WTC11 (cell line): Measurements from ENCODE around the gene COPS3.
"Not testable (repeated sequence)": the region's sequence is repeated elsewhere in the genome, so short reads cannot be mapped to it uniquely, and the experiment has no call there.

Experiments used
- TEAD4 ChIP-seq: sonication (generic); formaldehyde crosslinking; IDR thresholded peaks from 2 replicates; pipeline ENCODE4 v1.8.0; 2022; ENCODE audit warnings: mild to moderate bottlenecking, missing genetic modification reagents
- ZBTB21 ChIP-seq: sonication (generic); formaldehyde crosslinking; IDR thresholded peaks from 2 replicates; pipeline ENCODE4 v1.8.1; 2023; ENCODE audit warnings: mild to moderate bottlenecking, missing genetic modification reagents, borderline replicate concordance
- TF ChIP-seq, protein P1 (sequence below): fragments of 200-600 bp; IDR thresholded peaks from 2 replicates; pipeline ENCODE4 v1.8.0; 2022; ENCODE audit warnings: antibody characterized with exemption
- TF ChIP-seq, protein P2 (sequence below): sonication (generic); formaldehyde crosslinking; IDR thresholded peaks from 2 replicates; pipeline ENCODE4 v1.8.1; 2023; ENCODE audit warnings: mild to moderate bottlenecking, missing genetic modification reagents

DNA sequence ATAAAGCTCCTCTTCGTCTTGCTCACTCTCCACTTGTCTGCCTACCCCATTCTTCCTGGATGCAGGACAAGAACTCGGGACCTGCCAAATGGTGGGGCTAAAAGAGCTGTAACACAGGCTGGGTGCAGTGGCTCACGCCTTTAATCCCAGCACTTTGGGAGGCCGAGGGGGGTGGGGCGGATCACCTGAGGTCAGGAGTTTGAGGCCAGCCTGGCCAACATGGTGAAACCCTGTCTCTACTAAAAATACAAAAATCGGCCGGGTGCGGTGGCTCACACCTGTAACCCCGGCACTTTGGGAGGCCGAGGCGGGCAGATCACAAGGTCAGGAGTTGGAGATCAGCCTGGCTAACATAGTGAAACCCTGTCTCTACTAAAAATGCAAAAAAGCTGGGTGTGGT, 20.6 kb upstream of the COPS3 start:
- TF ChIP-seq, protein P1, sequence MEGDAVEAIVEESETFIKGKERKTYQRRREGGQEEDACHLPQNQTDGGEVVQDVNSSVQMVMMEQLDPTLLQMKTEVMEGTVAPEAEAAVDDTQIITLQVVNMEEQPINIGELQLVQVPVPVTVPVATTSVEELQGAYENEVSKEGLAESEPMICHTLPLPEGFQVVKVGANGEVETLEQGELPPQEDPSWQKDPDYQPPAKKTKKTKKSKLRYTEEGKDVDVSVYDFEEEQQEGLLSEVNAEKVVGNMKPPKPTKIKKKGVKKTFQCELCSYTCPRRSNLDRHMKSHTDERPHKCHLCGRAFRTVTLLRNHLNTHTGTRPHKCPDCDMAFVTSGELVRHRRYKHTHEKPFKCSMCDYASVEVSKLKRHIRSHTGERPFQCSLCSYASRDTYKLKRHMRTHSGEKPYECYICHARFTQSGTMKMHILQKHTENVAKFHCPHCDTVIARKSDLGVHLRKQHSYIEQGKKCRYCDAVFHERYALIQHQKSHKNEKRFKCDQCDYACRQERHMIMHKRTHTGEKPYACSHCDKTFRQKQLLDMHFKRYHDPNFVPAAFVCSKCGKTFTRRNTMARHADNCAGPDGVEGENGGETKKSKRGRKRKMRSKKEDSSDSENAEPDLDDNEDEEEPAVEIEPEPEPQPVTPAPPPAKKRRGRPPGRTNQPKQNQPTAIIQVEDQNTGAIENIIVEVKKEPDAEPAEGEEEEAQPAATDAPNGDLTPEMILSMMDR: not testable (repeated sequence)
- not testable (repeated sequence) for TF ChIP-seq ZBTB21, TEAD4 (CRISPR knock-in tag)
- TF ChIP-seq, protein P2, sequence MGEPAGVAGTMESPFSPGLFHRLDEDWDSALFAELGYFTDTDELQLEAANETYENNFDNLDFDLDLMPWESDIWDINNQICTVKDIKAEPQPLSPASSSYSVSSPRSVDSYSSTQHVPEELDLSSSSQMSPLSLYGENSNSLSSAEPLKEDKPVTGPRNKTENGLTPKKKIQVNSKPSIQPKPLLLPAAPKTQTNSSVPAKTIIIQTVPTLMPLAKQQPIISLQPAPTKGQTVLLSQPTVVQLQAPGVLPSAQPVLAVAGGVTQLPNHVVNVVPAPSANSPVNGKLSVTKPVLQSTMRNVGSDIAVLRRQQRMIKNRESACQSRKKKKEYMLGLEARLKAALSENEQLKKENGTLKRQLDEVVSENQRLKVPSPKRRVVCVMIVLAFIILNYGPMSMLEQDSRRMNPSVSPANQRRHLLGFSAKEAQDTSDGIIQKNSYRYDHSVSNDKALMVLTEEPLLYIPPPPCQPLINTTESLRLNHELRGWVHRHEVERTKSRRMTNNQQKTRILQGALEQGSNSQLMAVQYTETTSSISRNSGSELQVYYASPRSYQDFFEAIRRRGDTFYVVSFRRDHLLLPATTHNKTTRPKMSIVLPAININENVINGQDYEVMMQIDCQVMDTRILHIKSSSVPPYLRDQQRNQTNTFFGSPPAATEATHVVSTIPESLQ: not testable (repeated sequence)
